Measurements from ENCODE around the gene HINT1. TPM values are rescaled to one million over a fixed set of nuclear protein-coding genes. Genes with fewer than 3 reads are reported as not detected.

HINT1 gene
- total and polyA plus RNA-seq, 9 of the 15 experiments (the other 6 are each of a cell fraction or from before 2014, with no cell fraction given), result 296 to 1,027 (median 500) TPM

- TF ChIP-seq TSHZ1 (CRISPR knock-in tag; IDR thresholded peaks at IDR 0.05) (no peak), ZNF830 (CRISPR knock-in tag; IDR thresholded peaks at IDR 0.05) (no peak), BHLHE40 (IDR thresholded peaks at IDR 0.05; ENCODE audit: low read length) (no peak), ESRRB (CRISPR knock-in tag; IDR thresholded peaks at IDR 0.05; ENCODE audit: borderline replicate concordance) (no peak), CTCF (IDR thresholded peaks at IDR 0.05 in 2 of 3, conservative IDR thresholded peaks at IDR 0.05 in 1 of 3; ENCODE audit: insufficient read depth in 2 of 3, low read depth in 1 of 3, low read length in 3 of 3) (no peak)
These were observed 47.5 kb upstream of the HINT1 start (continued) for GRCh38 chr5:131212471-131213021.

Data from K562 (cell line).